ENCODE results near the gene ANGPTL8. TPM values are rescaled to one million over a fixed set of nuclear protein-coding genes. Genes with fewer than 3 reads are reported as not detected.
A peak's percentile ranks its signal among the peaks of the same experiment; 100 is the strongest.

The ANGPTL8 gene
- total and polyA plus RNA-seq, 9 of the 15 experiments (the other 6 are each of a cell fraction or from before 2014, with no cell fraction given), result not detected

DNA sequence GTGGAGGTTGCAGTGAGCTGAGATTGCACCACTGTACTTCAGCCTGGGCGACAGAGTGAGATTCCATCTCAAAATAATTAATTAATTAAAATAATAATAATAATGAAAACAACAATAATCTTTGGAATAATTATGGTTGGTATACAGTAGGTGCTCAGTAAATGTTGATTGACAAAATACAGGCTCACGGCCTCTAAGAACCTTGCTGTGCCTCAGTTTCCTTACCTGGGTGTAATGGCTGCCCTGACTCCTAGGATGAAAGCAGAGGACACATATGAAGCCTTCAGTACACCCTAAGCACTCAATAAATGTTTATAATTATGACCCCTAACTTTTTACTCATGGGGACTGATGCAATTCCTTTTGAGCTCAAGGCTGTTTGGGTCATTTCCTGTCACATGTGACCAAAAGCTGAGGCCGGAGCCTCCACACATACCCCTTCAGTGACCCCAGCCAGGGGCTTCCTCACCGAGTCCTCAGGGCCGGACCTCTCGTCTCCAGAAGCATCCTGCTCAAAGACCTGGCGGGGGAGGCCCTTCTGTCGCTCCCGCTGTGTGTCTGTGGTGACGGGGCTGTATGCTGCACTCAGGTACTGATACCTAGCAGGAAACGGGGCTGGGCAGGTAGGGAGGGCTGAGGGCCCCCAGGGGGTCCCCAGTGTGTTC, 12.4 kb downstream of the ANGPTL8 start:
- no peak overlapping the region for H3K27ac ChIP-seq (ENCODE audit: extremely low read depth, low read depth, low read length)
- H4K20me1 ChIP-seq (replicated peaks; ENCODE audit: control insufficient read depth, insufficient read depth, low read length), result 0 out of 2 replicates have a peak, but pooled peaks cover 8% of the 10 kb centered on the region
- CTCF ChIA-PET (ENCODE audit: low intra/inter-chr PET ratio), result interaction anchor here (0.6 kb wide), 1 partner anchor 26 kb away, joined by 3 read pairs; no protein-coding TSS in a partner anchor
- intact Hi-C loops (cut with micrococcal nuclease) (no loop called here), in situ Hi-C loops (cut with MboI) (no loop called here)
- BruUV-seq (replicated peaks), result no TSS peak
- H3K9me1 ChIP-seq (ENCODE audit: control insufficient read depth, insufficient read depth, low read length), result no peaks in the 10 kb centered on the region
- FAIRE-seq, result no peak
- H3K27me3 ChIP-seq (ENCODE audit: control insufficient read depth in 2 of 2, insufficient read depth in 2 of 2, low read length in 2 of 2), result no peaks in the 10 kb centered on the region
- H3K9me3 ChIP-seq (replicated peaks; ENCODE audit: control insufficient read depth, insufficient read depth, low read depth, low read length), result no peaks in the 10 kb centered on the region
- no peaks in the 10 kb centered on the region for H3K79me2 ChIP-seq (ENCODE audit: control insufficient read depth, insufficient read depth, low read length)
- no peak overlapping the region for H3K9ac ChIP-seq (ENCODE audit: insufficient read depth in 1 of 2, low read depth in 2 of 2, low read length in 2 of 2)
- peaks cover 23% of the 10 kb centered on the region; the same call in 2 of the 3 replicates for H3K36me3 ChIP-seq (ENCODE audit: control insufficient read depth, insufficient read depth, low read length)
- WGBS (ENCODE audit: insufficient coverage, low coverage, missing lambda C conversion rate), result 75% methylated on average over 11 of the region's 11 CpGs
- POLR2A ChIA-PET, result interaction anchor here (0.6 to 1.1 kb wide), 2 partner anchors 9 to 32 kb away, joined by 3 to 4 read pairs; no protein-coding TSS in a partner anchor
- peaks cover 0 to 5% of the 10 kb centered on the region in 2 experiments; a peak in 2 of 5 replicates for H3K4me1 ChIP-seq (replicated peaks in 1 of 2; ENCODE audit: control insufficient read depth in 2 of 2, insufficient read depth in 2 of 2, low read length in 2 of 2)
- no peak overlapping the region for H3K4me2 ChIP-seq (ENCODE audit: insufficient read depth, low read length)
- H3K4me3 ChIP-seq, result no peak overlapping the region
- no peak for DNase-seq (ENCODE audit: extremely low read depth in 1 of 4, low spot score in 3 of 4)
- ATAC-seq, result no peak
- no peak overlapping the region for H2AFZ ChIP-seq (ENCODE audit: low read depth, low read length)
- TF ChIP-seq ZNF280A (IDR thresholded peaks at IDR 0.05; ENCODE audit: low read depth, partially characterized antibody) (no peak), TRIM28 (IDR thresholded peaks at IDR 0.05) (no peak), ZBTB7A (IDR thresholded peaks at IDR 0.05; ENCODE audit: borderline replicate concordance, control insufficient read depth, low read depth, low read length) (0 out of 2 replicates have a peak, but pooled peaks have one; percentile 41), TARDBP (IDR thresholded peaks at IDR 0.05) (no peak), MTF1 (CRISPR knock-in tag; IDR thresholded peaks at IDR 0.05; ENCODE audit: borderline replicate concordance) (no peak), ATF1 (CRISPR knock-in tag; IDR thresholded peaks at IDR 0.05) (no peak), ATF1 (tag; IDR thresholded peaks at IDR 0.05) (no peak), LEF1 (IDR thresholded peaks at IDR 0.05) (no peak), KDM1A (IDR thresholded peaks at IDR 0.05) (no peak), NELFE (IDR thresholded peaks at IDR 0.05; ENCODE audit: insufficient read depth, insufficient read length) (no peak), HNRNPL (IDR thresholded peaks at IDR 0.05; ENCODE audit: low read depth, low read length) (no peak), ELK3 (CRISPR knock-in tag; IDR thresholded peaks at IDR 0.05) (no peak), ZKSCAN8 (CRISPR knock-in tag; IDR thresholded peaks at IDR 0.05) (peak; percentile 97), BACH1 (tag; IDR thresholded peaks at IDR 0.05) (no peak), GATA2 (CRISPR knock-in tag; IDR thresholded peaks at IDR 0.05) (no peak), RBM25 (IDR thresholded peaks at IDR 0.05; ENCODE audit: low read depth, low read length, severe bottlenecking) (peak; percentile 25), E2F1 (CRISPR knock-in tag; IDR thresholded peaks at IDR 0.05) (no peak), CREB3 (tag; conservative IDR thresholded peaks at IDR 0.05; ENCODE audit: low read depth) (no peak), TSC22D4 (tag; IDR thresholded peaks at IDR 0.05) (no peak)

Measured in K562 (cell line).